NCI-H526 treated with DMSO at 0.1 percent for 48 hours (cell line): ENCODE measurements around the gene HCN1.

ENCODE experiments used
- DNase-seq: peaks from one replicate; lab custom pipeline; 2025; lab: John Stamatoyannopoulos, UW

HCN1 gene

GRCh38 chr5:45696206-45696836, at the start of gene HCN1:
Gene HCN1, minus strand, starts transcription at chr5:45696380.
- no peak for DNase-seq

- no peak for DNase-seq
Measured at GRCh38 chr5:45741110-45741509, 44.9 kb upstream of the HCN1 start.

DNA sequence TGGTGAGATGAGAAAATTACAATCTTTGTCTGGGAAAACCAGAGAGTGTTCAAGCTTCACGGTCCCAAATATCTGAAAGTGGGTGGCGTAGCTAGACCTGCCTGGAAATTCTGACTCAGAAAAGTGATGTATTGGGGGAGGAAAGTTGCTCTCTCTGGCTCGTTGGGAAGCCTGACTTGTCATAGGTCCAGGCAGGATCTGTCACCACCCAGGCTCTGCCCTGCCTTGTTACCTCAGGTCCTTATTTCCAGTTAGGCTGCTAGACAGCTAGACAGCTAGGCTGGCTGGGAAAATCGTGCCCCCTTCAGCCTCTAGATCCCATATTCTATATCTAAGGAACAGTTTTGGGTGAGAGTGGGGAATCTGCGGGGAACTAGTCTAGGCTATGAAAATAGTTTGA, 41.0 kb upstream of the HCN1 start:
- DNase-seq = no peak

DNA sequence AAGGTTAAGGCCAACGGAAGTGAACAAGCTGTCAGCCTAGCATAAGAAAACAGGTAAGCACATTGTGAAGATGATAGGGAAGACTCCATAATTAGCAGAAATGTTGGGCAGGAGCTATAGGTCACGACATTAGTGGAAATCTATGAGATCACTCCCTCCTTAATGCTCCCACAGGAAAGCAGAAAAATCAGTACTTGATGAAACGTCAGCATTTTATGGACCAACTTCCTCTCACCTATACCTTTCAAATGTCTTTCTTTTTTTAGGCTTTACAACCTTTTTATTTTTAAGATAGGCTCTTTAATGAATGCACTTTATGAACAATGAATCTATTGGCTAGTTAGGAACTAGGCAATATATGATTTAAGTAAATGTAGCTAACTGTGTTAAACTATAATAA, 29.4 kb upstream of the HCN1 start:
- DNase-seq = no peak

GRCh38 chr5:45697201-45697600, 1.0 kb upstream of the HCN1 start:
- DNase-seq = no peak

GRCh38 chr5:45695804-45696156, 400 bp downstream of the HCN1 start:
- DNase-seq = no peak

DNA sequence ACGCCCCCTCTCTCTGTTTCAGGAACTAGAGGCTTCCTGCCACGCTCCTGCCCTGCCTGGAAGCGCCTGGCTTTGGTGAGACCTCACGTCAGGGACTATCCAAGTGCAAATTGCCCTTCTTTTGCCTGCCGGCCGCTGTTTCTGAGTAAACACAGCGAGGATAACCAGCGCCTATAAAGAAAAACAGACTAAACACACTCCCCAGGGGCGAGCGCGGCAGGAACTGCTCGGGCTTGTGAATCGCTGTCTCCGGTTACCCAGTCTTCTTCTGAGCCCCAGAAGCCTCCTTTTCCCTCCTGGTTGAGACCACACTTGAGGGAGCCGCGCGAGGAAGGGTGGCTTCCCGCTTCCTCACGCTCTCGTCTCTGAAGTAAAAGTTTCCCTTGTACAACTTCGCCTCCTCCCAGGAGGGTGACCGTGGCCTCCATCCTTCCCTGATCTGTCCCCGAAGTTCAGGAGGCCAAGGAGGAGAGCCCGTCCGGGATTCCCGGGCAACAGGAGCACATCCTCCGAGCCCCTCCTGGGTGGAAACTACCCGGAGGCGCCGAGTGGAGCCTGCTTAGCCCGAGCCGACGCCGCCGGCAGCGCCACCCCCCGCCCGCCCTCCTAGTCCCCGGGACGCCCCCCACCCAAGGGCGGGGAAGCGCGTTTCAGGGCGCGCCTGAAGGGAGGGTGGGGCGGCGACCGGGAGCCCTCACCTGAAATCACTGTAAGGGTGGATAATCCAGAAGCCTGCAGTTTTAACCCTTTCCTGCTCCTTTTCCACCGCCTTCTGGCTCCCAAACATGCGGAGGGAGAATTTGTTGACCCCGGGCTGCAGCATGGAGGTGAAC, 993 bp downstream of the HCN1 start:
- DNase-seq = no peak

DNA sequence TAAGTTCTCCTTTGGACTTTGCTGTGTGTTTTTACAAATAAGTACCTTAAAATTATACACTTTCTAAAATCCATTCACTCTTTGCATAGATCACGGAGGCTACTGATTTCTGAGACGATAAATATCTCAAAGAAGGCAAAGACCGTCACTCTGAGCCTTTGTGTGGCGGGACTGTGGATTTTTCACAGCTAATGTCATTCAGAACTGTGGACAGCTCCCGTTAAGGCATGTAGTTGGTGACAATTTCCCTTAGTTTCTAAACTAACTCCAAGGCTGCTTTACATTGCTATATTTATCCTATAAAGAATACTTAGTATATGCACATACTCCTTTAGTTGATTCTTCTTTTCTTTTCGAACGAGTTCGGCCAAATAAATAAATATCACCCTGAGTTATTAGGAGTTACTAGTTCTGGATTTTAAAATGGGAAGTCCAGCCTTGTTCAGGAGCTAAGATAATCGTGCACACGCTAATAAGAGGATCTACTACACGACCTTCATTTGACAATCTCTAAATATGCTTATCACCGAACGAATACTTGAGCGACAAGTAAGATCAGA, 1.8 kb downstream of the HCN1 start:
- no peak for DNase-seq

- DNase-seq = no peak
Measured at GRCh38 chr5:45692481-45692880, 3.7 kb downstream of the HCN1 start.

- no peak for DNase-seq
Measured at GRCh38 chr5:45691656-45692055, 4.5 kb downstream of the HCN1 start.

- DNase-seq = no peak
Measured at GRCh38 chr5:45687701-45688100, 8.5 kb downstream of the HCN1 start.

GRCh38 chr5:45686620-45687019, 9.6 kb downstream of the HCN1 start:
- no peak for DNase-seq

DNA sequence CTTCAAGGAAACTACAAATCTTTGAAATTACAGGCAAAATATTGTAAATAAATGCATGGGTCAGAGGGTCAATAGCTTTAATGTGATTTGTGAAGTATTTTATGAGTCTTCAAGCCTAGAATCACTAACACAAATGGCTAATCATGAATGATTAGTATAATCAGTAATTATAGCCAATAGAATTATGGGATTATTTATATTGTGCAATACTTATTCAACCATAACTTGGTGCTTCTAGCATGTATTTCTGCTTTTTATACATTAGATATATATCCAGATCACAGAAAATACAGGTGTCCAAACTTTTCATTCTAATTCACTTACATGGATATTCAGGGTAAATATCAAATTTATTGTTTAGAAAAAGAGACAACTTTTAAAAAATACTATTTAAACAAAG, 12.1 kb downstream of the HCN1 start:
- DNase-seq = no peak

DNA sequence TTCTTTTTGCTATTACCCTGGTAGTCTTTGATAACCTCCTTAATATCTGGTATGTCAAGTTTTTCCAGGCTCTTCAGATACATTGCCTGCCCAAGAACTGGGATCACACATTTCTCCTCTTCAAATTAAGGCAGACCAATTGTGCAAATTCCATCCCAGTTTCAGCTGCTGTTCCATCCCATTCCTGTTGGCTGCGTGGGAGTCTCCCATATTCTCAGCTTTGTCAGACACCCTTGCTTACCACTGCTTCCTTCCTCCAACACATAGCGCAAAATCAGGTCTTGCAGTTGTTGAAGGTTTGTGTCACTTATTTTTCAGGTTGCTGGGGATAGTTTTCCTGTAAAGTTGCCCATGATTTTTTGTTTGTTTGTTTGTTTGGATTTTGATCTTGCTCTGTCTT, 15.2 kb downstream of the HCN1 start:
- DNase-seq = no peak

DNA sequence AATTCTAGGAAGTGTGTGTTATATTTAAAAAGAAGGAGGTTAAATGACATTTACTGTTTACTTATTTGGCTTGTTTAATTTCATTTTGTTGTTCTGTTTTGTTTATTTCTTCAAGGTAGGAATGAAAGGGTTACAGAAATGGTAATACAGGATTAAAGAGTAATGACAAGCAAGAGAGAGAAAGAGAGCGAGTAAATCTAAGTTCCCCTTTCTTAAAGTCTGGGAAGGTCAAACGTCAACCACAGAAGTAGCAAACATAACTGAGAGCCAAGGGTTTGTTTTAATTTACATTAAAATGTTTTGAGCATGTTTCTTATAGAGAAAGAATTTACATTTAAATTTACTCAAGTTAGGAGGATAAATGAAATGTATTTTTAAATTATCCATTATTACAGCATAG, 18.7 kb downstream of the HCN1 start:
- DNase-seq = no peak

DNA sequence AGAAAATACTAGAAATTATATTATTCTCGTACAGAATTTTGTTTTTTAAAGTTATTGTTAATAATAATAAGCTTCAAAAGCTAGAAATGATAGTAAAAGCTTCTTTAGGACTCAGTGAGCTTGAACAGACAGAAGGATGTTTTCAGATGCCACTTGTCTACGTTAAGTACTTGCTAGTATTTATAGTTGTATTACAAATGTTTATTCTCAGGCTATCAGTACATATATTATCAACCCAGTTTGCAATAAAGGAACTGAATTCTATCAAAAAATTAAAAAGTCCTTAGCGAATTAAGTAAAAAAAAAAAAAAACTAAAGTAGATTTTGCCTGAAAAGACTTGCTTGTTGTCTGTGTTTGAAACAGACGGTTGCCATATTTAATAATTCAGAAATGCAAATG, 23.9 kb downstream of the HCN1 start:
- no peak for DNase-seq

DNA sequence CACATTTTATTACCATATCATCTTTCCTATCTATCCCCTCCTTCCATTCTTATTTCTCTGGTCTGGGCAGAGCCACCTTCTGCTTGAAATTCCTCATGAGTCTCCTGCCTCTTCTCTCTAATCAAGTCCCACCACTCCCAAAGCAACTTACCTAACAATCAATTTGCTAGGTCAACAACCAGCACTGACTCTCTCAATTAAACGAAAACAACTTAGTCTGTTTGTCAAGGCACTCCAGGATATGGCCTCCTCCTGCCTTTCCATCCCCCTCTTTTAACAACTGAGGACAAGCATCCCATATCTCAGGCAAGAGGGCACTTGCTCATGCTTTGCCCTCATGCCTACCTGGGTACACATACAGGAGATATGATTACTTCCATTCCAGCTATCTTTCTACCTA, 47.4 kb downstream of the HCN1 start:
- no peak for DNase-seq

DNA sequence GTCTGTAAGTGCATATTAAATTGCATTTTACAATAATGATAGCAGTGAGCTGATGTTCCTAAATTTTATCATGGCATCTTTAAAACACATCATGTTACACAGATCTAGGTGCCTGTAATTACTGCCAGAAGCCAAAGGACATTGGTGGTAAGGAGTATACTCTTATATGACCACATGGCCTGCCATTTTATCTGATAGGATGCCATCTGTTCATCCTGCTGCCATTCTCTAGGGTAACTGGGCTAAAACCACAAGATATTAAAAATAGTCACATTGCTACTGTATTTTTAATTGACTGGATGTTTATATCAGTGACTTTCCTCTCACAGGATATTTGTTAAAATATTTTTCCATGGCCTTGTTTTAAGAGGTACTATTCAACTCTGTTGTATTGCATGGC, 53.1 kb downstream of the HCN1 start:
- DNase-seq = no peak

- no peak for DNase-seq
Measured at GRCh38 chr5:45642370-45642769, 53.8 kb downstream of the HCN1 start.

- DNase-seq = peak; percentile 38
Measured at GRCh38 chr5:45639040-45639439, 57.1 kb downstream of the HCN1 start.

DNA sequence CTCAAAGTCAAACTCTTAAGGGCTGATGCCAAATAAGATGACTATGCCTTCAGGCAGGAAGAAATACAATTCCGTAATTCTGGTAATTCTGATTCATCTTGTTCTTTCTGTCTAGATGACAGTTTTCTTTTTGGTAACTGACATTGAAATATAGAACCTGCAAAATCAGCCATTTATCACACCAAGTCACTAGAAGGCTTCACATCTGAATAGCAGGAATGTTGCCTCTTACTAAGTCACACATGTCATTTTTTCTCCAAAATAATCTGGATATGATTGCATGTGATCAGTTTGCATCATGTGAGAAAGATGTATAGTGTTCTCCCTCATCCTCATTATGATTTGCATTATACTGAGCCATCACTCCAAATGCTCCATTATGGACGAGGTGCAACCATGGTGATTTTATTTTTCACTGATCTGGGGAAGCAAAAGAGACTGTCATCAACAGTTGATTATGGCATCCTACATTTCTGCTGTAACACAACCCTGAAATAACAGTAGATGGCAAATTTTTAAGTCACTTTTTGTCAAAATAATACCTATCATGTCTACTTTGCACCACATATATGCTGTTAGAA, 69.0 kb downstream of the HCN1 start:
- no peak for DNase-seq

GRCh38 chr5:45623832-45624231, 72.3 kb downstream of the HCN1 start:
- DNase-seq = no peak

- no peak for DNase-seq
Measured at GRCh38 chr5:45622365-45622764, 73.8 kb downstream of the HCN1 start.
